Head of caudate nucleus (tissue), 42 donors: ENCODE results near the gene ALDH5A1.
"Not testable (repeated sequence)": the region's sequence is repeated elsewhere in the genome, so short reads cannot be mapped to it uniquely, and the experiment has no call there.

Experiments
- DNase-seq, 42 donors: peaks; one replicate each; pipeline versions ENCODE4 v3.0.0 to v3.0.0-alpha.2; 2020 to 2021; ENCODE audit warnings: mixed read lengths in 7 of 42
- intact Hi-C: fragments of 100-400 bp; cut with DNase I; formaldehyde crosslinking; loops from one replicate; pipeline ENCODE4 v1.15.0; 2022

The ALDH5A1 gene

GRCh38 chr6:24481449-24481848 lies 13.3 kb upstream of the ALDH5A1 start:
- intact Hi-C loops, result no loop called here
- no peak for DNase-seq

GRCh38 chr6:24484657-24485323 lies 10.0 kb upstream of the ALDH5A1 start:
- DNase-seq, result no peak
- intact Hi-C loops, result no loop called here

GRCh38 chr6:24486065-24486464 lies 8.7 kb upstream of the ALDH5A1 start:
- DNase-seq, result no peak
- intact Hi-C loops, result no loop called here

GRCh38 chr6:24489470-24489869 lies 5.3 kb upstream of the ALDH5A1 start, which contains the start of gene GPLD1:
Gene GPLD1 (minus strand): TSS chr6:24489578. CDS start chr6:24489511, 67 bp downstream.
- no peak for DNase-seq
- intact Hi-C loops, result no loop called here

- DNase-seq, result no peak
- intact Hi-C loops, result no loop called here
These were observed 4.9 kb upstream of the ALDH5A1 start for GRCh38 chr6:24489881-24490280.

- no peak for DNase-seq
- intact Hi-C loops, result no loop called here
These were observed 3.8 kb upstream of the ALDH5A1 start for GRCh38 chr6:24490948-24491347.

GRCh38 chr6:24492475-24492874 lies 2.3 kb upstream of the ALDH5A1 start:
- DNase-seq, result peak in 3 of 42 donors; percentile 4 to 23 (median 12)
- intact Hi-C loops, result no loop called here

GRCh38 chr6:24493945-24494820 lies 586 bp upstream of the ALDH5A1 start:
- DNase-seq, result peak in 4 of 42 donors; percentile 8 to 19 (median 12)
- intact Hi-C loops, result no loop called here

- intact Hi-C loops, result no loop called here
- DNase-seq, result no peak
These were observed 2.6 kb downstream of the ALDH5A1 start for GRCh38 chr6:24497254-24497970.

- intact Hi-C loops, result no loop called here
- no peak for DNase-seq
These were observed 5.9 kb downstream of the ALDH5A1 start for GRCh38 chr6:24500683-24501082.

GRCh38 chr6:24501374-24501773 lies 6.6 kb downstream of the ALDH5A1 start:
- no peak for DNase-seq
- intact Hi-C loops, result no loop called here

GRCh38 chr6:24501914-24502313 lies 7.1 kb downstream of the ALDH5A1 start:
- DNase-seq, result no peak
- intact Hi-C loops, result no loop called here

- DNase-seq, result peak in 1 of 42 donors; percentile 3
- intact Hi-C loops, result no loop called here
These were observed 9.5 kb downstream of the ALDH5A1 start for GRCh38 chr6:24504287-24504648.

GRCh38 chr6:24504649-24505586 lies 10.1 kb downstream of the ALDH5A1 start:
- intact Hi-C loops, result no loop called here
- peak in 1 of 42 donors; percentile 28 for DNase-seq

- DNase-seq, result no peak
- intact Hi-C loops, result no loop called here
These were observed 12.2 kb downstream of the ALDH5A1 start for GRCh38 chr6:24506814-24507520.

GRCh38 chr6:24511976-24512375 lies 17.2 kb downstream of the ALDH5A1 start:
- peak in 1 of 42 donors; percentile 22 for DNase-seq
- intact Hi-C loops, result not testable (repeated sequence)

GRCh38 chr6:24513602-24514001 lies 18.8 kb downstream of the ALDH5A1 start:
- peak in 1 of 42 donors; percentile 13 for DNase-seq
- intact Hi-C loops, result no loop called here
